ENCODE results near the gene ARHGAP21. TPM values are rescaled to one million over a fixed set of nuclear protein-coding genes. Genes with fewer than 3 reads are reported as not detected.
"Not testable (repeated sequence)": the region's sequence is repeated elsewhere in the genome, so short reads cannot be mapped to it uniquely, and the experiment has no call there.

ARHGAP21 gene
- total RNA-seq, 1 donor from 2014 or later = 69.7 TPM

- no peak overlapping the region for H3K27ac Mint-ChIP-seq
Observed at GRCh38 chr10:24622781-24623301, 100.8 kb downstream of the ARHGAP21 start.

GRCh38 chr10:24621035-24621795, 102.5 kb downstream of the ARHGAP21 start:
- H3K27ac Mint-ChIP-seq; DNase-seq (ENCODE audit: extremely low spot score, unreplicated experiment); H3K27me3 Mint-ChIP-seq; H3K9me3 Mint-ChIP-seq; H3K4me3 Mint-ChIP-seq: not testable (repeated sequence)
- Mint-ChIP-seq H3K4me1 (ENCODE audit: unreplicated experiment) (peaks cover 14% of the 10 kb centered on the region), H3K36me3 (peaks cover 16% of the 10 kb centered on the region)

More at GRCh38 chr10:24622781-24623301, 100.8 kb downstream of the ARHGAP21 start:
- H3K4me3 Mint-ChIP-seq = no peak overlapping the region
- no peaks in the 10 kb centered on the region for H3K27me3 Mint-ChIP-seq
- no peak for DNase-seq (ENCODE audit: extremely low spot score, unreplicated experiment)
- peaks cover 11% of the 10 kb centered on the region for H3K36me3 Mint-ChIP-seq
- no peaks in the 10 kb centered on the region for H3K9me3 Mint-ChIP-seq
- no peak for TF ChIP-seq CTCF (conservative IDR thresholded peaks at IDR 0.05)
- H3K4me1 Mint-ChIP-seq (ENCODE audit: unreplicated experiment) = peaks cover 14% of the 10 kb centered on the region

- not testable (repeated sequence) for H3K27me3 Mint-ChIP-seq
Observed at GRCh38 chr10:24619994-24620310, 103.7 kb downstream of the ARHGAP21 start.

GRCh38 chr10:24619291-24619993, 104.2 kb downstream of the ARHGAP21 start:
- Mint-ChIP-seq H3K27ac (peak overlapping the region; percentile 29), H3K4me1 (ENCODE audit: unreplicated experiment) (peaks cover 14% of the 10 kb centered on the region), H3K36me3 (peaks cover 21% of the 10 kb centered on the region)
- H3K27me3 Mint-ChIP-seq; DNase-seq (ENCODE audit: extremely low spot score, unreplicated experiment); H3K9me3 Mint-ChIP-seq; H3K4me3 Mint-ChIP-seq: not testable (repeated sequence)

More at GRCh38 chr10:24619994-24620310, 103.7 kb downstream of the ARHGAP21 start:
- not testable (repeated sequence) for H3K4me3 Mint-ChIP-seq; DNase-seq (ENCODE audit: extremely low spot score, unreplicated experiment); H3K9me3 Mint-ChIP-seq
- Mint-ChIP-seq H3K27ac (peak overlapping the region; percentile 29), H3K4me1 (ENCODE audit: unreplicated experiment) (peaks cover 14% of the 10 kb centered on the region), H3K36me3 (peaks cover 21% of the 10 kb centered on the region)

- TF ChIP-seq CTCF (conservative IDR thresholded peaks at IDR 0.05) = no peak
- H3K9me3 Mint-ChIP-seq = no peaks in the 10 kb centered on the region
- no peaks in the 10 kb centered on the region for H3K27me3 Mint-ChIP-seq
- peak overlapping the region; percentile 81 for H3K27ac Mint-ChIP-seq
- H3K4me3 Mint-ChIP-seq = peak overlapping the region; percentile 78
- DNase-seq (ENCODE audit: extremely low spot score, unreplicated experiment) = no peak
- H3K4me1 Mint-ChIP-seq (ENCODE audit: unreplicated experiment) = peaks cover 14% of the 10 kb centered on the region
- H3K36me3 Mint-ChIP-seq = peaks cover 27% of the 10 kb centered on the region
Observed at GRCh38 chr10:24618401-24618800, 105.3 kb downstream of the ARHGAP21 start.

- no peak for DNase-seq (ENCODE audit: extremely low spot score, unreplicated experiment)
- peaks cover 28% of the 10 kb centered on the region for H3K36me3 Mint-ChIP-seq
- peak overlapping the region; percentile 81 for H3K27ac Mint-ChIP-seq
- no peaks in the 10 kb centered on the region for H3K27me3 Mint-ChIP-seq
- H3K4me1 Mint-ChIP-seq (ENCODE audit: unreplicated experiment) = peaks cover 11% of the 10 kb centered on the region
- H3K9me3 Mint-ChIP-seq = no peaks in the 10 kb centered on the region
- peak; percentile 87 for TF ChIP-seq CTCF (conservative IDR thresholded peaks at IDR 0.05)
- peak overlapping the region; percentile 78 for H3K4me3 Mint-ChIP-seq
Observed at GRCh38 chr10:24617771-24618396, 105.8 kb downstream of the ARHGAP21 start.
